ENCODE results near the gene GABRA6.

DNA sequence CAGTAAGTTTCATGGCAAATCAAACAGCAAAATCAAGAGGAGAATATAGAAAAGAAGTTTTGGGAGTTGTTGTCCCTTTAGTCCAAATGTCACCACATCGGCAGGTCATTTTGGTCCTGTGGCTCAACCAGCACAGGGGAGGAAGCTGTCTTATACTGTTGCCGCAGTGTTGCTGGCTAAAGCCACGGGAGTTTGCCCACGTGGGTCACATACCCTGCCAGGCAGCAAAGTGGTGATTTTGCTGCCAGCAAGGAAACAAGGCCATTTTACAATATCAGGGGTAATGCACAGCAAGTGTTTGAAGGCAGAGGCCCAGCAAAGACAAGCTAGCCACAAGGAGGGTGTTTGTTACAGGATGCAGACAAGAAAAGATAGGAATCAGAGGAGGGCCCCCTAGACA is 14.5 kb downstream of the GABRA6 start:
- no peak for TF ChIP-seq POLR2AphosphoS5 (IDR thresholded peaks at IDR 0.05; ENCODE audit: borderline replicate concordance, low read depth, low read length)
- TF ChIP-seq EZH2 (IDR thresholded peaks at IDR 0.05), result no peak

All from SK-N-MC (cell line).